Brain pericyte (primary cell): ENCODE measurements around the gene TUBD1.
"Not testable (repeated sequence)": the region's sequence is repeated elsewhere in the genome, so short reads cannot be mapped to it uniquely, and the experiment has no call there.

Experiments used
- DNase-seq: peaks from one replicate; pipeline ENCODE4 v3.0.0-alpha.2; 2012; ENCODE audit warnings: low read depth, low spot score

TUBD1 gene

GRCh38 chr17:59845595-59846393 is 46.9 kb downstream of the TUBD1 start:
- DNase-seq: no peak

GRCh38 chr17:59844884-59845594 is 47.7 kb downstream of the TUBD1 start:
- DNase-seq: no peak

- DNase-seq: no peak
These were observed 49.7 kb downstream of the TUBD1 start for GRCh38 chr17:59842901-59843652.

GRCh38 chr17:59841882-59842263 is 50.9 kb downstream of the TUBD1 start:
- not testable (repeated sequence) for DNase-seq

- not testable (repeated sequence) for DNase-seq
These were observed 51.5 kb downstream of the TUBD1 start for GRCh38 chr17:59841091-59841881.

GRCh38 chr17:59840329-59841090 is 52.2 kb downstream of the TUBD1 start:
- DNase-seq: no peak

GRCh38 chr17:59839651-59840328 is 53.0 kb downstream of the TUBD1 start:
- DNase-seq: no peak

GRCh38 chr17:59838052-59838916 is 54.5 kb downstream of the TUBD1 start:
- no peak for DNase-seq

- DNase-seq: peak; percentile 95
These were observed 55.3 kb downstream of the TUBD1 start for GRCh38 chr17:59837308-59838051.

- DNase-seq: no peak
These were observed 59.8 kb downstream of the TUBD1 start for GRCh38 chr17:59832883-59833379.

- DNase-seq: no peak
These were observed 61.8 kb downstream of the TUBD1 start for GRCh38 chr17:59830846-59831486.

- no peak for DNase-seq
These were observed 62.6 kb downstream of the TUBD1 start for GRCh38 chr17:59830007-59830630.

GRCh38 chr17:59829217-59830006 is 63.3 kb downstream of the TUBD1 start:
- DNase-seq: no peak

- not testable (repeated sequence) for DNase-seq
These were observed 63.9 kb downstream of the TUBD1 start for GRCh38 chr17:59828819-59829216.

GRCh38 chr17:59828478-59828760 is 64.3 kb downstream of the TUBD1 start:
- no peak for DNase-seq

GRCh38 chr17:59827721-59828477 is 64.8 kb downstream of the TUBD1 start:
- no peak for DNase-seq
